ENCODE measurements around the gene MRPS21. TPM values are rescaled to one million over a fixed set of nuclear protein-coding genes. Genes with fewer than 3 reads are reported as not detected.

Gene MRPS21
- polyA plus RNA-seq (ENCODE audit: insufficient read length in 4 of 4): 10 to 100 TPM; 50.9 to 80.5 (median 67.9) TPM

DNA sequence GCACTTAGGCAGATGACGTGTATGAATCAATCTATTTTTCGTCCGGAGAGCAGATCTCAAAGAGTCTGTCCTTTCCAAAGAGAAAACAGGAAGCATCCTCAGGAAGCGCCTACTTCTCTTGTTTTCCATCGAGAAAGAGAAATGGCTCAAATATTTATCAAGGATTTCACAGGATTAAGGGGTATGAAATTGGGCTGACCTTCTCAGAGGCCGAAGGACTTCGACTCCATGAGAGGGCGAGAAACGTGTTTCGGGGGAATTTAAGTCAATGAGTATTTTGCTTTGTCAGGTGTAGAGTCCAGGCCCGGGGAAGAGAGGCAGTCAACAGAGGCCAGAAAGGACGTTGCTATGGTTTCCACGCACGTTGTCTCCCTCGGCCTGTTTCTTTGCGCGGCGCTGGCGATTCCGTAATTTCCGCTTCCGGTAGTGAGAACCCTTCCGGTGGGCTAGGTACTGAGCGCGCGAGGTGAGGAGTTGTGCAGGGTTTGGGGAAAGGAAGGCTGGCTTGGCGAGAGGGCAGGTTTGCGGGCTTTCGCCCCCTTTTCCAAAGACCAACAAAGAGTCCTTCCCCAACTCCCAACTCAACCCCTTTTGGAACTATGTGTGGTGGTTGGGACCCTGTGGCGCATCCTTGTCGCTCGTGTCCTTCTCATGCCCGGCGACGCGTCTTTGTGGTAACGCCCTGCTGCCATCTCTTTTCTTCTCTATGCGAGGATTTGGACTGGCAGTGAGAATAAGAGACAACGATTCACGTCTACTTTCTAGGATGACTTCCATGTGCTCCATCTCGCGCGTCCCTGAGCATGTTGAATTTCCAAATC lies at the start of gene MRPS21:
Gene MRPS21, plus strand, starts transcription at position 429 of the 821 bp plus-strand sequence. CDS start 506 bp downstream, outside the sequence.
- peak; percentile 84 to 93 (median 88) for DNase-seq (ENCODE audit: low read depth in 4 of 4, low spot score in 3 of 4)

DNA sequence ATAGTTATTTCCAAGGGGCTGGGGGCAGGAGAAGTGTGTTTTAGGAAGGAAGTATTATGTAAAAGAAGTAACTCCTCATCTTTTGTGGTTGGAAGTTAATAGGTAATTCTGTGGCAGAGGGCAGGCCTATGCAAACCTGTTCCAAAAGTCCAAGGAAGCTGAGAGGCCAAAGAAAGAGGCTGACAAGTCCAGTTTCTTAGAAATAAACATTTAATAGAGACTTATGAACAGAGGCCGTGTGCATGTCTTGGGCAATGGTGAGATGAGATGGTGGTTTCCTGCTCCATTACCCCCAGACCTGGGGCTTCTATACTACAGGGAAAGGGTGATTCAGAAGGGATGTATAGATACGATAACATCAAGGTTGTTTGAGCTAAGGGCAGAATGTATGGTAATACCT lies 43.7 kb upstream of the MRPS21 start:
- no peak for DNase-seq (ENCODE audit: low read depth in 4 of 4, low spot score in 3 of 4)

DNA sequence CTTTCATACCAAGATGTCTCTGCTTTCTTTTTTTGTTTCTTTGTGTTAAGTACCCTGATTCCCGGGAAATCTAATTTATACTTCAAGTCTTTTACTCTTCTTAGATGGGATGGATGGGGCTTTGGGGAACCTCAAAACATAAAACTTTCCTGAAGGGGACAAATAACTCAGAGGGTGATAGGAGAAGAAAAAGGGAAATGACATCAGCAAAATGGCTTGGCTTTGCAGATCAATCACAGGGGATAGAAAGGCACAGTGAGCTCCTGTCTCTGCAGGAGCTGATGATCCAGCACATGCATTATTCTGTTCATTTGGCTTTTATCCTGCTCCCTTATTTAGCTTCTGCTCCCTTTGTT lies 37.5 kb upstream of the MRPS21 start:
- no peak for DNase-seq (ENCODE audit: low read depth in 4 of 4, low spot score in 3 of 4)

DNA sequence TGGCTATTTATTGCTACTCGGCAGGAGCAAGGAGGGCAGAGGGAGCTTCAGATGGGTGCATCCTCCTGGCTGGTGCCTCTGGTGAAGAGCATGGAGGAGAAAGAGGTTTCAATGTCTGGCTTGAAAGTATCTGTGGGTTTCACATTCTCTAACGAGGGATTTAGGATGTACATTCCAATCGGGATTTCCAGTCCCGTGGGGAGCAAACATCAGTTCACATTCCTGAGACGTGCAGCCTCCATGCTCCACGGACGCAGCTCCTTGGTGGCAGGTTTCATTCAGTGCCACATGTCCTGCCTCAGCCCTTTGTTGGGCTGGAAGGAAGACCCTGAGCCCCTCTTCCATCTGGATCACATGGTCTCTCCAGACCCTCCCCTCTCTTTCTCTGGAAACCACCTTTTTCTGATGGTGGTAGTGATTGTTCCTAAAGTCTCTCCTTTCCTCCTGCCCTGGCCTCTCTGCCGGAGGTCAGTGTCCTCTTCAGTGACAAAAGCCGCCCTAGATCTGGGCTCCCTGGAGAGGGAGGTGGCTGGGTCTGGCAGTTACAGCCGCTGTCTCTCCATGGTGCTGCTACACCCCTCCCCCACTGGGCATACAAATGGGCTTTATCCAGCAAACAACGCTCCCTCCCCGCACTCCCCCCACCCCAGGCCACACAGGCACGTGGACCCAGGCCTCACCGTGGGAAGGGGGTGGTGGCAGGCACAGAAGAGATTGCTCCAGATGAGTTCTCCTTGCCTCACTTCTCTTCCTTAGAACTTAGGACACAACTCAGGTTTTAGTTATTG lies 36.9 kb upstream of the MRPS21 start:
- no peak for DNase-seq (ENCODE audit: low read depth in 4 of 4, low spot score in 3 of 4)

DNA sequence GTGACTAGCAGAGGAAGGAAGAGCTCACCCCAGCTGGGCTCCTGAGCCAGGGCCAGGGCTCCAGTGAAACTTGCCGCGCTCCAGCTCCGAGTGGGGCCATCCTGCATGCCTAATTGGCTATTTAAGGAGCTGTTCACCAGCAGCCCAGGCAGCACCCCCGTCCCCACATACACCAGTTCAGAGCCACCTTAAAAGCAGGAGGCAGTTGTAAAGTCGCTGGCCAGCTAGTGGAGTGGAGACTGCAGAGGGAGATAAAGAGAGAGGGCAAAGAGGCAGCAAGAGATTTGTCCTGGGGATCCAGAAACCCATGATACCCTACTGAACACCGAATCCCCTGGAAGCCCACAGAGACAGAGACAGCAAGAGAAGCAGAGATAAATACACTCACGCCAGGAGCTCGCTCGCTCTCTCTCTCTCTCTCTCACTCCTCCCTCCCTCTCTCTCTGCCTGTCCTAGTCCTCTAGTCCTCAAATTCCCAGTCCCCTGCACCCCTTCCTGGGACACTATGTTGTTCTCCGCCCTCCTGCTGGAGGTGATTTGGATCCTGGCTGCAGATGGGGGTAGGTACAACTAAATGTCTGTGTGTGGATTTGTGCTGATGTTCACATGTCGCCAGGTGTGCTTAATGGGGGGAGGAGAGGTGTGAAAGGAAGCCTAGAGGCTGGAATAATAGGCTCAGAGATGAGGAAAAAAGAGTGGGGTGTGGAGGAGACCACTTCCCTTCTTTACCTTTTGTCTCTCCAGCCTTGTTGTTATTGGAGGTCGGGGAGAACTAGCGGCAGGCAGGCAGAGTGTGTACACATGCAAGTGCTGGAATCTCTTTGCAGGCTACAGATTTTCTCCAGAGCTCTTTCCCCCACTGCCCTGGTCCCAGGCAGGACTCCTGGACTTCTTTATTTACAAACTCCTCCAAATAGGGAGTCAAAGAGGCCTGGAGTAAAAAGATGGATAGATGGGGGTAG lies 35.8 kb upstream of the MRPS21 start, which contains the start of gene CA14:
Gene CA14, plus strand, starts transcription at position 151 of the 962 bp plus-strand sequence. Its CDS starts 355 bp downstream, at position 506.
- no peak for DNase-seq (ENCODE audit: low read depth in 4 of 4, low spot score in 3 of 4)

DNA sequence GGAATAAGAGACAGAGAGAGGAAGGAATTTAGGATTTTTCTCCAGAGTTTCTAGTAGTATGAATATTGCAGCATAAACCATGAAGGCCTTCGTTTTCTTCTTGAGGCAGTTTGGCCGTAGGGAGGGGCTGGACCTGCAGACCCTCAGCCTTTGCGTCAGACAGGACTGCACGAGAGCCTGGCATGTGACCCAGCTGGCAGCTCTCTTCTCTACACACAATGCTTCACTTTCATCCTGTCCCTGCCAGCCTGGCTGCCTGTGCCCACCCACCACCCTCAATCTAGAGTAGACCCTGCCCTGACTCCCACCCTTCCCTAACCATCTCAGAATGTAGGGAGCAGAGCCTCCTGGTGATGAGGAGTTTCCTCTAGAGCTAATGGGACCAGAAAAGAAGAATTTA lies 34.4 kb upstream of the MRPS21 start:
- no peak for DNase-seq (ENCODE audit: low read depth in 4 of 4, low spot score in 3 of 4)

DNA sequence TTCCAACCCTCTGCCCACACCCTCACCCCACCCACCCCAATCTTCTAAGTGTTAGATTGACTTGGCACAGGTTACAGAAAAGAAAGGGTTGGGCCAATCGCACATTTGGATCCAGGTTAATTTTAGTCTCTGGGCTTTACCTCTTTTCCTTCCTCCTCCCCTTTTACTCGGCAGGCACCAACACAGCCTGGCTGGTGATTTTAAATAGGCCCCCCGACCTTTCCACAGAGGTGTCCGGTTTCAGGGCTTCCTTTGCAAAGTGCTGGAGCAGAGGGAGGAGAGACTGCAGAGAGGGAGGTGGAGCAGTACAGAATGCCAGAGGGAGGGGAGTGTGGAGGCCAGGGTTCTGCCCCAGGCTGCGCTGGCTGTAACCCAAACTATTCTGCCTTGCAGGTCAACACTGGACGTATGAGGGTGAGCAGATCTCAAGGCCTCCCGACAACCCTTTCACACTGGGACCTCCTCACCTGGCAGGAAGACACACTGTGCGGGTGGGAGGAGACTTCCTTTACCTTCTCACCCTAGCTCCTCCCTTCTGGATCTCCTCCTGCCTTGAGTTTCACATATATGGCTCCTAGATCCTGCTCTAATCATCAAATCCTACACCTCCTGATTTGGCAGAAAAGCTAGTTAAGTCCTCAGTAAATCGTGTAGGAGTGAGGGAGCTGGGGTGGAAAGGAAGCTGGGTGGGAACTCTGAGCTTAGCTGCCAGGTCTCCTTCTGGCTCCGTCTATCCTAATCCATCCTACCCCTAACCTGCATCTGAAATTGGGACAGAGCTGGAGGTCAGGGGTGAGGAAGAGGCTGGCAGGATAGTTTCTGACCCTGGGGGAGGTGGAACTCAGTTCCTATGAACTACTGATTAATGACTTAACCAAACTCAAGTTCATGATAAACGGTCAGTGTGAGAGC lies 33.6 kb upstream of the MRPS21 start:
- DNase-seq (ENCODE audit: low read depth in 4 of 4, low spot score in 3 of 4): peak in 2 of 4 donors; percentile 66 to 76

DNA sequence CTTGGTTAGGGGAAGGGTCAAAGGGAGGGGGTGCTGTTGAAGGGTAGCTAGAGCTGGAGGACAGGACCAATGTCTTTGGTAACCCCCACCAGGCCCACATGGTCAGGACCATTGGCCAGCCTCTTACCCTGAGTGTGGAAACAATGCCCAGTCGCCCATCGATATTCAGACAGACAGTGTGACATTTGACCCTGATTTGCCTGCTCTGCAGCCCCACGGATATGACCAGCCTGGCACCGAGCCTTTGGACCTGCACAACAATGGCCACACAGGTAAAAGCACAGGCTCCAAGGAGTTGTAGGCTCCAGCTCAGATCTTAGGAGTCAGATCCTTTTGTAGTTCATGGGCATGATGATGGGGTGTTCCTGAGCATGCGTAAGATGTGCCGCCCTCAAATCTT lies 32.3 kb upstream of the MRPS21 start:
- no peak for DNase-seq (ENCODE audit: low read depth in 4 of 4, low spot score in 3 of 4)

DNA sequence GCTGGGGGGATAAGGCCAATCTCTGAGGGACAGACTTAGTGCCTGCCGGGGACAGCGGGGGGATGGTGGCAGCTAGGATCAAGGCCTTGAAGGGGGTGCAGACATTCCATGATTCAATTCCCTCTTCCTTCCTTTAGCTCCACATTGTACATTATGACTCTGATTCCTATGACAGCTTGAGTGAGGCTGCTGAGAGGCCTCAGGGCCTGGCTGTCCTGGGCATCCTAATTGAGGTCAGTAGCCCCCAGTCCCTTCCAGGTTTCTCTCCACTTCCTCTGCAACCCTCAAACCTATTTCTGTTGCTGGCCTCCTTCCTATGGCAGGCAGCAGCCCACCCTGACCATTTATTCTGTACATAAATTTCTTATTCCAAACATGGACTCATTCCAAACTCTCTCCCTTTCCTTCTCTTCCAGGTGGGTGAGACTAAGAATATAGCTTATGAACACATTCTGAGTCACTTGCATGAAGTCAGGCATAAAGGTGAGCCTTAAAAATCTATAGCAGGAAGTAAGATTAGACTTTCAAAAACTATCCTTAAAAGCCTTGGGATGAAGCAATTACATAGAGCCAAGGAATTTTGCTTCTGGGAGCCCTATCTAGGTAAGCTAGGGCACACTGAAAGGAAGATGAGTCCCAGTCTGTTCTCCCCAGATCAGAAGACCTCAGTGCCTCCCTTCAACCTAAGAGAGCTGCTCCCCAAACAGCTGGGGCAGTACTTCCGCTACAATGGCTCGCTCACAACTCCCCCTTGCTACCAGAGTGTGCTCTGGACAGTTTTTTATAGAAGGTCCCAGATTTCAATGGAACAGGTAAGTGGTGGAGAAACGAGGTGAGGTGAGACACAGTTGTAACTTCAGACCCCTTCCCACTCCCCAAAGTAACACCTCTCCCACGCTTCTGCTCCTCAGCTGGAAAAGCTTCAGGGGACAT lies 31.0 kb upstream of the MRPS21 start:
- DNase-seq (ENCODE audit: low read depth in 4 of 4, low spot score in 3 of 4): no peak

DNA sequence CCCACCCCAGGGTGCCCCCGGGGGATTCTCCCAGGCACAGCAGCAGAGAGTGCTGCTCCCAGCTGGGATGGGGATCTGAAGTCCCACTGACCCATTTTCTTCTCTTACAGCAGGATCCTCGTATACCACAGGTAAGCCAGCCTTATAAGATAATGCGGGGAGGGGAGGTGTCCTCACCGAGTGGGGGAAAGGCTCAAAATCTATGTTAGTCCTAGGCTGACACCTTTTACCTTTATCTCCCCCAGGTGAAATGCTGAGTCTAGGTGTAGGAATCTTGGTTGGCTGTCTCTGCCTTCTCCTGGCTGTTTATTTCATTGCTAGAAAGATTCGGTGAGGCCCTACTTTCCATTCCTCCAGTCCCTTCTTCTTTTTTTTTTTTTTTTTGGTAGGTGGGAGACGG lies 30.1 kb upstream of the MRPS21 start:
- DNase-seq (ENCODE audit: low read depth in 4 of 4, low spot score in 3 of 4): no peak

DNA sequence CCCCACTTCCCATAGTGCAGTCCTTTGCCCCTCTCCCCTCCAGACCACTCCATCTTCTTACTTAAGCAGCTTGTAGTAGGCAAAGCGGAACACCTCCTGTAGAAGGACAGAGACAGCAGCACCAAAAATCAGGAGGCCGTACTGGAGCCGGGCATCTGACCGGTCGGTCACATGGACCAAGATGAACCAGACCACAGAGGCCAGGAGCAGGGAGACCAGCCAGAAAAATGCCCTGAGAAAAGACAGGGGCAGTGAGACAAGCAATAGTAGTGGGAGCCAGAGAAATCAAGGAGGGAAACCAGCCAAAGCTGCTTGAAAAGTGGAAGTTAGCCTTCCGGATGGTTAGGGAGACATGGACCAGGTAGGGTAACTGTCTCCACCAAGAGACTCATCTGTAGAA lies 25.8 kb upstream of the MRPS21 start:
- DNase-seq (ENCODE audit: low read depth in 4 of 4, low spot score in 3 of 4): no peak

DNA sequence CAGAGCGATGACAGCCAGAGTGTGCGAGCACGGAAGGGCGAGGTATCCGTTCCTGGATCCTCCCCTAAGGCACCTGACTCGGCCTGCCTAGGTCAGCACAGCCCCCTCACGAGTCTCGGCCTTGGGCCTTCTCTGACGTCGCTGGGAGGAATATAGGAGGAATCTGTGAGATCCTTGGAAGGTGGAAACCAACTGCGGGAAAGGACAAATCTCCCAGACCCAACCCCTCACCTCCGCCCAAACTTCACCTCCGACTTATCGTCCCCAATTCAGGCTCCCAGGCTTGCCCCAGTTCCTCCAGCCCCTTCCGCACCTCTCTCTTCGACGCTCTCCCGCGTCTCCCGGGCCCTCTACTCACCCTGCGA lies 25.3 kb upstream of the MRPS21 start:
- DNase-seq (ENCODE audit: low read depth in 4 of 4, low spot score in 3 of 4): no peak

DNA sequence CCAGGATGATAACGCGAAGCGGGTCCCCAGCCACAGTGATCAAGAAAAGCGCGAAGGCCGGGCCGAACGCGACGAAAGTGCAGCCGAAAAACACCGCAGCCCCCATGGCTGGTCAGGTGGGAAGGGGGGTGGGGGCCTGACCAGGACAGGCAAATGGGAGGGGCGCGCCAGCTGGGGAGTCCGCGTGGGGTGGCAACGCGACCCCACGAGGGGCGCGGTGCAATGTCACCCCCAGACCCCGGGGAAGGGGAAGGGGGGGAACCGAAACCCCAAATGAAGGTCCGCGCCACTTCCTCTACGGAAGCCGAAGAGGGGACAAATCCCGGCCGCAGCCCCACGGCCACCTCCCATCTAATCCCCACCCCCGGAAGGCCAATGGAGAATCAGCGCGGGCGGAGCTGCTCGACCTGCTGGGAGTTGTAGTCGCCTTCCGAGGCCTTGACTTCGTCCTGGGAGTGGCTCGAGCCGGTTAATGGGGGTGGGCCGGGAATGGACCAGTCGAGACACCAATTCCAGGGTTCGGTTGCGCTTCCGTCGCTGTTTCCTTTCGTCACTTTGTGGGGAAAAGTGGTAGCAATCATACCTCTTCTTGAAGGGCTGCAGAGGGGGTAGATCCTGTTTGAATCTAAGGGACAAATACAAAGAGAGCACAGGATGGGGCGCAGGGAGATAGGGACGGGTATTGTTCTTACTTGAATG lies 24.8 kb upstream of the MRPS21 start, which contains the start of gene APH1A:
Gene APH1A, minus strand, starts transcription at position 312 of the 699 bp plus-strand sequence. Its CDS starts 206 bp downstream, at position 106.
- peak; percentile 91 to 96 (median 94) for DNase-seq (ENCODE audit: low read depth in 4 of 4, low spot score in 3 of 4)

DNA sequence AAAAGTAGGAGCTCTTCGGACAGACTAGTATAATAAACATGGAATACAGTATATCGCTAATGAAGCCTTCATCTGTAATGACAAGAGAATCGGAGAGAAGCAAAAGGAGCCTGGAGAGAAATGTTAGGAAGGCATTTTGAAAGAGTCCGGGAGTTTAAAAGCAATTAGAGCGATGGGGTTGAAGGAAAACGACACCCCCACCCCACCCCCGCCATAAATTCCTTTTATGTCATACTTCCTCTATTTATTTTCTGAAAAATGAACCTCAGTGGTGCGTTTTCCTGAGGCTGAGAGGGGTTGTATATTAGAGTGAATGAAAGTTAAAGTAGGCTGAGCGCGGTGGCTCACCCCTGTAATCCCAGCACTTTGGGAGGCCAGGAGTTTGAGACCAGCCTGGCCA lies 24.2 kb upstream of the MRPS21 start:
- DNase-seq (ENCODE audit: low read depth in 4 of 4, low spot score in 3 of 4): no peak

DNA sequence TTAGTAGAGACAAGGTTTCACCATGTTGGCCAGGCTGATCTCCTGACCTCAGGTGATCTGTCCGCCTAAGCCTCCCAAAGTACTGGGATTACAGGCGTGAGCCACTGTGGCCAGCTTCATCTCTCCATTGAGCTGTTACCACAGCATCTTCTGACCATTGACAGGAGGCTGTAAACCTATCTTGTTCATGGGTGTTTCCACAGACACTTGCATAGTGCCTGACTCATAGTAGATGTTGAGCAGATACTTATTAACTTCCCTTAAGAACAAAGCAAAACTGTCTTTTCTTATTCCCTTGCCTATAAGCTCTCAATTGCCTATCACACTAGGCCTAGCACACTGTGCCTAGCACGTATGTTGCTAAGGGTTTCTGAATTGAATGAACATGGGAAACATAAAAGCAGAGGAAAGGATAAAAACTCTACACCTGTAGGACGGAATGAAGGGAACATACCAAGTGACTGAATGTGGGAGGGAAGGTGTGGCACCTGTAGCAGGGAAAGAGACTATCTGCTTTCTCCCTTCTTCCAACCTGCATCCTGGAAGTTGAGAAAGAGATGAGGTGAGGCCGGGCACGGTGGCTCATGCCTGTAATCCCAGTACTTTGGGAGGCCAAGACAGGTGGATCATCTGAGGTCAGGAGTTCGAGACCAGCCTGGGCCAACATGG lies 22.2 kb upstream of the MRPS21 start:
- DNase-seq (ENCODE audit: low read depth in 4 of 4, low spot score in 3 of 4): no peak

DNA sequence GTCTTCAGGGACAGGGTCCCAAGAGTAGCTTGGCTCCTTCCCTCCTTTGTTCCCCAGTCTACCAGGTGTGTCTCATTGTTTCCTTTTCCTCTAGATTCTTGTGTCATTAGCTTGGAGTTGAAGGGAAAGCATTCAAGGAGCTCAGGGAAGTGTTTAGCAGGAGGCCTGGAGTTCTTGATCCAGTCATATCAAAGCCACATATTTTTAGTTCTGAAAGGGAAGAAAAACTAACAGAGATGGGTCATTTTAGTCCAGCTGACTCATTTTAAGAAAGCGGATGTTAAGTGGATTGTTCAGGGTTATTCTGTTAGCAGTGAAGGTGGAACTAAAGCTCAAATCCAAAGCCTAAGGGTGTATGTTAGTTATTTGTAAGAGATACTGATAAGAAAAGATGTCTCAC lies 20.4 kb upstream of the MRPS21 start:
- DNase-seq (ENCODE audit: low read depth in 4 of 4, low spot score in 3 of 4): no peak

DNA sequence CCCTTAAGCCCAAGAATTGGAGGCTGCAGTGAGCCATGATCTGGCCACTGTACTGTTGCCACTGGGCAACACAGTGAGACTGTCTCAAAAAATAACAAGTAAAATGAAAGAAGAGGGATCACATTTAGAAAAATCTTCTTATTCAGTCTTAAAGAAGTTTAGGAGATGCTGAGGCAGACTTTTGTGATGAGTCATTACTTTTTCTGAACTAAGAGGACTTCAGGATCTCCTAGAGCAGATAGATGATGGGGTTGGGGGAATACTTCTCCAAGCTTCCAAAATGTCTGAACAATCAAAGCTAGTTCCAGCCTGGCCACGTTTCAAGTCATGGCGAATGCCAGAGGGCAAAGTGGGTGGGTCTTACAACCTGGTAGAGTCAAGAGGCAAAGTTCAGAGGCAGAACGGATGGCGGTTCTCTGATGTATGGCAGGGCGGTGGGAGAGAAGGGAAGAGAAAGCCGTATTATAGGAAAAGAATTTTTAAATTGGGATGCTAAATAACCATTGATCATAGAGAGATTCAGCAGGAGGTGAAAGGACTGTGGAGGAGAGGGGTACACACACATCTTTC lies 13.4 kb upstream of the MRPS21 start:
- DNase-seq (ENCODE audit: low read depth in 4 of 4, low spot score in 3 of 4): no peak

Data from left renal pelvis (tissue), 4 donors.